Neural cell (in vitro differentiated cells): Measurements from ENCODE around the gene MYO7A. TPM values are rescaled to one million over a fixed set of nuclear protein-coding genes. Genes with fewer than 3 reads are reported as not detected.

Source experiments
- H2AFZ ChIP-seq: fragments of 200-600, 300-800 bp; sonication (generic), shearing (Covaris generic); 2 replicates; pipeline ENCODE4 v1.6.0; 2014; ENCODE audit warnings: low read depth, mild to moderate bottlenecking, antibody characterized with exemption, low read length, moderate library complexity
- H3F3A ChIP-seq: fragments of 200-600 bp; shearing (Covaris generic); 2 replicates; pipeline ENCODE4 v1.6.1; 2016; ENCODE audit warnings: mild to moderate bottlenecking, moderate library complexity, mixed read lengths, antibody characterized with exemption, low read length; ENCODE audit not compliant: insufficient read depth, poor library complexity, severe bottlenecking
- H3K27ac ChIP-seq: fragments of 200-600, 300-800 bp; sonication (generic), shearing (Covaris generic); 2 replicates; pipeline ENCODE4 v1.5.1; 2014; ENCODE audit warnings: mild to moderate bottlenecking, low read length, moderate library complexity
- H3K27me3 ChIP-seq: fragments of 300-800, 200-600 bp; sonication (generic), shearing (Covaris generic); 2 replicates; pipeline ENCODE4 v1.6.0; 2014; ENCODE audit warnings: mild to moderate bottlenecking, low read depth, low read length, moderate library complexity; ENCODE audit not compliant: insufficient read depth
- H3K36me3 ChIP-seq: fragments of 300-800, 200-600 bp; sonication (generic), shearing (Covaris generic); 2 replicates; pipeline ENCODE4 v1.5.1; 2014; ENCODE audit warnings: mild to moderate bottlenecking, antibody characterized with exemption, low read length, moderate library complexity; ENCODE audit not compliant: insufficient read depth
- H3K4me2 ChIP-seq: fragments of 300-800, 200-600 bp; sonication (generic), shearing (Covaris generic); 2 replicates; pipeline ENCODE4 v1.6.0; 2014; ENCODE audit warnings: mild to moderate bottlenecking, low read length
- H3K4me3 ChIP-seq: fragments of 300-800, 200-600 bp; sonication (generic), shearing (Covaris generic); 2 replicates; pipeline ENCODE4 v1.5.1; 2014; ENCODE audit warnings: mild to moderate bottlenecking, low read length, moderate library complexity
- H3K79me2 ChIP-seq: fragments of 200-600 bp; shearing (Covaris generic); replicated peaks from 2 replicates; pipeline ENCODE4 v1.6.0; 2014; ENCODE audit warnings: mild to moderate bottlenecking, low read length, moderate library complexity; ENCODE audit not compliant: insufficient read depth
- H3K9ac ChIP-seq: fragments of 300-800, 200-600 bp; sonication (generic), shearing (Covaris generic); 2 replicates; pipeline ENCODE4 v1.6.1; 2016; ENCODE audit warnings: mild to moderate bottlenecking, low read length, mixed read lengths
- H3K9me2 ChIP-seq: fragments of 200-600 bp; shearing (Covaris generic); 2 replicates; pipeline ENCODE4 v1.6.1; 2016; ENCODE audit warnings: mild to moderate bottlenecking, low read length, mixed read lengths; ENCODE audit not compliant: insufficient read depth
- H3K9me3 ChIP-seq: fragments of 200-600, 300-800 bp; sonication (generic), shearing (Covaris generic); 2 replicates; pipeline ENCODE4 v1.6.1; 2016; ENCODE audit warnings: mild to moderate bottlenecking, mixed run types, low read length, moderate library complexity, mixed read lengths
- H4K20me1 ChIP-seq: fragments of 200-600 bp; shearing (Covaris generic); 2 replicates; pipeline ENCODE4 v1.6.1; 2016; ENCODE audit warnings: mild to moderate bottlenecking, mixed run types; ENCODE audit not compliant: insufficient read depth
- CTCF ChIP-seq: fragments of 450-650 bp; IDR thresholded peaks from 2 replicates; pipeline ENCODE4 v1.5.1; 2014; ENCODE audit warnings: antibody characterized with exemption, mild to moderate bottlenecking, moderate library complexity; ENCODE audit not compliant: poor library complexity, severe bottlenecking
- EP300 ChIP-seq: fragments of 450-650 bp; conservative IDR thresholded peaks from 2 replicates; pipeline ENCODE4 v1.6.1; 2014; ENCODE audit warnings: antibody characterized with exemption, mild to moderate bottlenecking, moderate library complexity; ENCODE audit not compliant: poor library complexity, severe bottlenecking
- EZH2 ChIP-seq: fragments of 200-600, 300-800 bp; shearing (Covaris generic), sonication (generic); IDR thresholded peaks from 2 replicates; pipeline ENCODE4 v1.6.1; 2014; ENCODE audit warnings: antibody characterized with exemption, low read length, borderline replicate concordance, mild to moderate bottlenecking; ENCODE audit not compliant: insufficient read depth, poor library complexity, severe bottlenecking
- MXI1 ChIP-seq: fragments of 450-650 bp; conservative IDR thresholded peaks from 2 replicates; pipeline ENCODE4 v1.6.1; 2014; ENCODE audit warnings: antibody characterized with exemption, mild to moderate bottlenecking; ENCODE audit not compliant: poor library complexity, severe bottlenecking
- POLR2AphosphoS5 ChIP-seq: IDR thresholded peaks from 2 replicates; pipeline ENCODE4 v1.6.1; 2012
- RAD21 ChIP-seq: fragments of 450-650 bp; conservative IDR thresholded peaks from 2 replicates; pipeline ENCODE4 v1.6.1; 2014; ENCODE audit warnings: antibody characterized with exemption, mild to moderate bottlenecking, moderate library complexity
- REST ChIP-seq: IDR thresholded peaks from 2 replicates; pipeline ENCODE4 v1.6.1; 2012; ENCODE audit warnings: borderline replicate concordance
- SMC3 ChIP-seq: fragments of 450-650 bp; conservative IDR thresholded peaks from 2 replicates; pipeline ENCODE4 v1.6.1; 2014; ENCODE audit warnings: antibody characterized with exemption, mild to moderate bottlenecking, moderate library complexity; ENCODE audit not compliant: poor library complexity
- TAF1 ChIP-seq: IDR thresholded peaks from 2 replicates; pipeline ENCODE4 v1.6.1; 2012; ENCODE audit warnings: low read depth
- polyA plus RNA-seq: library from polyadenylated mRNA; depleted of rRNA; stranded (reverse); fragments of >200 nt; gene quantifications from 2 replicates; pipeline ENCODE4 v1.2.3, GENCODE V29; 2014

The MYO7A gene
- polyA plus RNA-seq, 1 donor from 2014 or later: 0.61 TPM

GRCh38 chr11:77141475-77141874 lies 13.4 kb downstream of the MYO7A start:
- Histone ChIP-seq H3F3A (no peaks in the 10 kb centered on the region), H4K20me1 (no peaks in the 10 kb centered on the region), H3K27ac (no peak overlapping the region), H3K9me2 (no peaks in the 10 kb centered on the region), H3K9ac (no peak overlapping the region), H3K9me3 (no peaks in the 10 kb centered on the region), H2AFZ (no peak overlapping the region), H3K36me3 (no peaks in the 10 kb centered on the region), H3K79me2 (no peaks in the 10 kb centered on the region), H3K27me3 (no peaks in the 10 kb centered on the region), H3K4me2 (no peak overlapping the region), H3K4me3 (no peak overlapping the region)
- no peak for TF ChIP-seq TAF1
- no peak for TF ChIP-seq REST
- TF ChIP-seq SMC3: no peak
- no peak for TF ChIP-seq EP300
- no peak for TF ChIP-seq CTCF
- TF ChIP-seq EZH2: no peak
- no peak for TF ChIP-seq POLR2AphosphoS5
- TF ChIP-seq RAD21: no peak
- TF ChIP-seq MXI1: no peak

- Histone ChIP-seq H3K4me2 (no peak overlapping the region), H3K79me2 (no peaks in the 10 kb centered on the region), H3F3A (no peaks in the 10 kb centered on the region), H3K9ac (no peak overlapping the region), H3K9me3 (no peaks in the 10 kb centered on the region), H3K27me3 (no peaks in the 10 kb centered on the region), H3K27ac (no peak overlapping the region), H3K4me3 (no peak overlapping the region), H2AFZ (no peak overlapping the region), H4K20me1 (no peaks in the 10 kb centered on the region), H3K36me3 (no peaks in the 10 kb centered on the region), H3K9me2 (no peaks in the 10 kb centered on the region)
- TF ChIP-seq POLR2AphosphoS5: no peak
- TF ChIP-seq MXI1: no peak
Measured at GRCh38 chr11:77142091-77142975, 14.3 kb downstream of the MYO7A start.
